BE2C (cell line): ENCODE measurements around the gene CPSF4.
"Not testable (repeated sequence)": the region's sequence is repeated elsewhere in the genome, so short reads cannot be mapped to it uniquely, and the experiment has no call there.

Experiments used
- DNase-seq: peaks from one replicate; pipeline ENCODE4 v3.0.0-alpha.2; 2020
- H3K27me3 ChIP-seq: fragments of 250-450 bp; sonication (Bioruptor Pico); 2 replicates; pipeline ENCODE4 v1.5.1; 2020; ENCODE audit warnings: mild to moderate bottlenecking
- H3K36me3 ChIP-seq: fragments of 250-450 bp; sonication (Bioruptor Pico); 2 replicates; pipeline ENCODE4 v1.5.1; 2020; ENCODE audit warnings: mild to moderate bottlenecking
- H3K4me1 ChIP-seq: fragments of 250-450 bp; sonication (Bioruptor Pico); 2 replicates; pipeline ENCODE4 v1.5.1; 2020
- H3K4me3 ChIP-seq: 2 replicates; pipeline ENCODE4 v1.5.1; 2011; ENCODE audit warnings: low read depth, low read length
- H3K9me3 ChIP-seq: fragments of 250-450 bp; sonication (Bioruptor Pico); 2 replicates; pipeline ENCODE4 v1.5.1; 2020
- CTCF ChIP-seq: IDR thresholded peaks from 2 replicates; pipeline ENCODE4 v1.5.1; 2012; ENCODE audit warnings: mild to moderate bottlenecking, low read depth, low read length

The CPSF4 gene

GRCh38 chr7:99415513-99416127 is 23.1 kb upstream of the CPSF4 start:
- H3K9me3 ChIP-seq, result not testable (repeated sequence)

GRCh38 chr7:99418260-99418659 is 20.5 kb upstream of the CPSF4 start:
- no peaks in the 10 kb centered on the region for H3K9me3 ChIP-seq
- no peak for DNase-seq
- H3K27me3 ChIP-seq, result no peaks in the 10 kb centered on the region
- H3K36me3 ChIP-seq, result peaks cover 81% of the 10 kb centered on the region
- H3K4me3 ChIP-seq, result no peak overlapping the region
- TF ChIP-seq CTCF, result no peak
- H3K4me1 ChIP-seq, result no peaks in the 10 kb centered on the region

More at GRCh38 chr7:99415513-99416127, 23.1 kb upstream of the CPSF4 start:
- not testable (repeated sequence) for H3K4me1 ChIP-seq, H3K27me3 ChIP-seq, H3K4me3 ChIP-seq
- peak; percentile 71 for TF ChIP-seq CTCF
- peak; percentile 79 for DNase-seq
- peaks cover 89% of the 10 kb centered on the region for H3K36me3 ChIP-seq

- H3K36me3 ChIP-seq, result peaks cover 83% of the 10 kb centered on the region
- H3K4me1 ChIP-seq, result no peaks in the 10 kb centered on the region
- no peak overlapping the region for H3K4me3 ChIP-seq
- no peaks in the 10 kb centered on the region for H3K9me3 ChIP-seq
- TF ChIP-seq CTCF, result no peak
- DNase-seq, result no peak
- no peaks in the 10 kb centered on the region for H3K27me3 ChIP-seq
These were observed 19.3 kb upstream of the CPSF4 start for GRCh38 chr7:99419323-99420021.

GRCh38 chr7:99420213-99420612 is 18.5 kb upstream of the CPSF4 start:
- H3K9me3 ChIP-seq, result no peaks in the 10 kb centered on the region
- peaks cover 83% of the 10 kb centered on the region for H3K36me3 ChIP-seq

GRCh38 chr7:99420986-99421385 is 17.8 kb upstream of the CPSF4 start:
- Histone ChIP-seq H3K4me3 (no peak overlapping the region), H3K9me3 (no peaks in the 10 kb centered on the region), H3K27me3 (no peaks in the 10 kb centered on the region), H3K36me3 (peaks cover 86% of the 10 kb centered on the region), H3K4me1 (no peaks in the 10 kb centered on the region)
- no peak for TF ChIP-seq CTCF
- DNase-seq, result no peak

More at GRCh38 chr7:99420213-99420612, 18.5 kb upstream of the CPSF4 start:
- TF ChIP-seq CTCF, result no peak
- no peak for DNase-seq
- H3K27me3 ChIP-seq, result no peaks in the 10 kb centered on the region
- H3K4me3 ChIP-seq, result no peak overlapping the region
- no peaks in the 10 kb centered on the region for H3K4me1 ChIP-seq

- no peak for DNase-seq
- no peaks in the 10 kb centered on the region for H3K27me3 ChIP-seq
- no peak for TF ChIP-seq CTCF
- peaks cover 78% of the 10 kb centered on the region for H3K36me3 ChIP-seq
- no peak overlapping the region for H3K4me3 ChIP-seq
- no peaks in the 10 kb centered on the region for H3K9me3 ChIP-seq
- no peaks in the 10 kb centered on the region for H3K4me1 ChIP-seq
These were observed 16.6 kb upstream of the CPSF4 start for GRCh38 chr7:99422186-99422585.
